Effector memory CD8-positive, alpha-beta T cell (primary cell): ENCODE data around the gene DPM2.

Experiments
- ATAC-seq: fragments of 150-1000 bp; cut with Tn5 transposase; replicated peaks from 2 replicates; pipeline ENCODE4 v1.10.0; 2021; ENCODE audit warnings: mild to moderate bottlenecking, moderate library complexity
- DNase-seq, 3 experiments: peaks; one replicate each; pipeline ENCODE4 v3.0.0; 2021
- H3K27ac Mint-ChIP-seq, 2 donors: one replicate each; pipeline ENCODE4 v1.8.0; 2022; ENCODE audit warnings: mild to moderate bottlenecking in 2 of 2, mixed read lengths in 2 of 2, moderate library complexity in 2 of 2
- H3K27me3 Mint-ChIP-seq, 2 donors: one replicate each; pipeline ENCODE4 v1.8.0; 2022; ENCODE audit warnings: mixed read lengths in 2 of 2
- H3K36me3 Mint-ChIP-seq: one replicate; pipeline ENCODE4 v1.8.0; 2022; ENCODE audit warnings: mild to moderate bottlenecking, moderate library complexity, mixed read lengths; ENCODE audit not compliant: insufficient read depth
- H3K4me1 Mint-ChIP-seq, 2 donors: one replicate each; pipeline ENCODE4 v1.8.0; 2022; ENCODE audit warnings: low read depth in 2 of 2, mixed read lengths in 2 of 2
- H3K4me3 Mint-ChIP-seq, 2 donors: one replicate each; pipeline ENCODE4 v1.8.0; 2022; ENCODE audit warnings: mild to moderate bottlenecking in 2 of 2, mixed read lengths in 2 of 2, moderate library complexity in 2 of 2
- H3K9me3 Mint-ChIP-seq, 2 donors: one replicate each; pipeline ENCODE4 v1.8.0; 2022; ENCODE audit warnings: mixed read lengths in 2 of 2

DPM2 gene

GRCh38 chr9:127977009-127977883 is 39.6 kb upstream of the DPM2 start:
- Mint-ChIP-seq H3K4me3 (peak overlapping the region; percentile 95 to 98), H3K36me3 (peaks cover 43% of the 10 kb centered on the region), H3K27ac (peak overlapping the region; percentile 93 to 99), H3K27me3 (no peaks in the 10 kb centered on the region), H3K9me3 (no peaks in the 10 kb centered on the region), H3K4me1 (peaks cover 61 to 65% of the 10 kb centered on the region in 2 donors)
- no peak for DNase-seq
- ATAC-seq = no peak

GRCh38 chr9:127976498-127976897 is 38.8 kb upstream of the DPM2 start:
- Mint-ChIP-seq H3K4me3 (peak overlapping the region; percentile 95 to 98), H3K36me3 (peaks cover 51% of the 10 kb centered on the region), H3K4me1 (peaks cover 64 to 69% of the 10 kb centered on the region in 2 donors), H3K9me3 (no peaks in the 10 kb centered on the region), H3K27ac (peak overlapping the region; percentile 93 to 99), H3K27me3 (no peaks in the 10 kb centered on the region)
- ATAC-seq (peak; percentile 43), DNase-seq (peak in 2 of 3 experiments; percentile 57 to 59)

- ATAC-seq = no peak
- Mint-ChIP-seq H3K27me3 (no peaks in the 10 kb centered on the region), H3K9me3 (no peaks in the 10 kb centered on the region), H3K27ac (peak overlapping the region; percentile 93 to 99), H3K4me3 (peak overlapping the region; percentile 95 to 98), H3K36me3 (peaks cover 59% of the 10 kb centered on the region), H3K4me1 (peaks cover 69 to 73% of the 10 kb centered on the region in 2 donors)
- DNase-seq = no peak
Observed at GRCh38 chr9:127975376-127976315, 38.0 kb upstream of the DPM2 start.

GRCh38 chr9:127974769-127975261 is 37.2 kb upstream of the DPM2 start:
- no peak for ATAC-seq

GRCh38 chr9:127974001-127974768 is 36.5 kb upstream of the DPM2 start:
- H3K9me3 Mint-ChIP-seq = no peaks in the 10 kb centered on the region

More at GRCh38 chr9:127974769-127975261, 37.2 kb upstream of the DPM2 start:
- DNase-seq = no peak
- Mint-ChIP-seq H3K36me3 (peaks cover 64% of the 10 kb centered on the region), H3K27me3 (no peaks in the 10 kb centered on the region), H3K9me3 (no peaks in the 10 kb centered on the region), H3K4me1 (peaks cover 76 to 82% of the 10 kb centered on the region in 2 donors), H3K4me3 (peak overlapping the region; percentile 95 to 98), H3K27ac (peak overlapping the region; percentile 93 to 99)

GRCh38 chr9:127973169-127974000 is 35.7 kb upstream of the DPM2 start:
- Mint-ChIP-seq H3K36me3 (peaks cover 62% of the 10 kb centered on the region), H3K27ac (peak overlapping the region; percentile 95 to 99), H3K4me1 (peaks cover 84 to 91% of the 10 kb centered on the region in 2 donors), H3K9me3 (no peaks in the 10 kb centered on the region), H3K4me3 (peak overlapping the region; percentile 83 to 98), H3K27me3 (no peaks in the 10 kb centered on the region)
- ATAC-seq (no peak), DNase-seq (no peak)

More at GRCh38 chr9:127974001-127974768, 36.5 kb upstream of the DPM2 start:
- ATAC-seq (no peak), DNase-seq (no peak)
- no peaks in the 10 kb centered on the region for H3K27me3 Mint-ChIP-seq
- H3K4me1 Mint-ChIP-seq = peaks cover 79 to 87% of the 10 kb centered on the region in 2 donors
- peak overlapping the region; percentile 83 to 98 for H3K4me3 Mint-ChIP-seq
- peaks cover 63% of the 10 kb centered on the region for H3K36me3 Mint-ChIP-seq
- peak overlapping the region; percentile 95 to 99 for H3K27ac Mint-ChIP-seq

- peak overlapping the region; percentile 83 to 98 for H3K4me3 Mint-ChIP-seq
- no peak for DNase-seq
- peak overlapping the region; percentile 95 to 99 for H3K27ac Mint-ChIP-seq
- peaks cover 53% of the 10 kb centered on the region for H3K36me3 Mint-ChIP-seq
- peaks cover 91 to 95% of the 10 kb centered on the region in 2 donors for H3K4me1 Mint-ChIP-seq
- H3K9me3 Mint-ChIP-seq = no peaks in the 10 kb centered on the region
- H3K27me3 Mint-ChIP-seq = no peaks in the 10 kb centered on the region
- no peak for ATAC-seq
Observed at GRCh38 chr9:127972236-127972871, 34.7 kb upstream of the DPM2 start.

GRCh38 chr9:127971357-127972235 is 33.9 kb upstream of the DPM2 start:
- no peaks in the 10 kb centered on the region for H3K27me3 Mint-ChIP-seq
- ATAC-seq (peak; percentile 67), DNase-seq (peak; percentile 46 to 65 (median 57))
- H3K4me1 Mint-ChIP-seq = peaks cover 94% of the 10 kb centered on the region in 2 donors
- peaks cover 51% of the 10 kb centered on the region for H3K36me3 Mint-ChIP-seq
- peak overlapping the region; percentile 83 to 98 for H3K4me3 Mint-ChIP-seq
- peak overlapping the region; percentile 95 to 99 for H3K27ac Mint-ChIP-seq
- no peaks in the 10 kb centered on the region for H3K9me3 Mint-ChIP-seq

- ATAC-seq (peak; percentile 68), DNase-seq (peak; percentile 48 to 53 (median 52))
- H3K27me3 Mint-ChIP-seq = no peaks in the 10 kb centered on the region
Observed at GRCh38 chr9:127970401-127971313, 33.0 kb upstream of the DPM2 start.

GRCh38 chr9:127968700-127969383 is 31.2 kb upstream of the DPM2 start:
- Mint-ChIP-seq H3K9me3 (no peaks in the 10 kb centered on the region), H3K27me3 (no peaks in the 10 kb centered on the region), H3K27ac (peak overlapping the region; percentile 95 to 99), H3K4me1 (peaks cover 82 to 86% of the 10 kb centered on the region in 2 donors), H3K36me3 (peaks cover 58% of the 10 kb centered on the region), H3K4me3 (peak overlapping the region; percentile 83 to 98)
- DNase-seq = no peak
- ATAC-seq = no peak

More at GRCh38 chr9:127970401-127971313, 33.0 kb upstream of the DPM2 start:
- H3K4me3 Mint-ChIP-seq = peak overlapping the region; percentile 83 to 98
- H3K4me1 Mint-ChIP-seq = peaks cover 86 to 89% of the 10 kb centered on the region in 2 donors
- no peaks in the 10 kb centered on the region for H3K9me3 Mint-ChIP-seq
- H3K27ac Mint-ChIP-seq = peak overlapping the region; percentile 95 to 99
- H3K36me3 Mint-ChIP-seq = peaks cover 54% of the 10 kb centered on the region
